ENCODE results near the gene ZNF337. TPM values are rescaled to one million over a fixed set of nuclear protein-coding genes. Genes with fewer than 3 reads are reported as not detected.
A peak's percentile ranks its signal among the peaks of the same experiment; 100 is the strongest.

Gene ZNF337
- total RNA-seq, 4 donors from 2014 or later: 7.9 to 16.4 (median 13.6) TPM

DNA sequence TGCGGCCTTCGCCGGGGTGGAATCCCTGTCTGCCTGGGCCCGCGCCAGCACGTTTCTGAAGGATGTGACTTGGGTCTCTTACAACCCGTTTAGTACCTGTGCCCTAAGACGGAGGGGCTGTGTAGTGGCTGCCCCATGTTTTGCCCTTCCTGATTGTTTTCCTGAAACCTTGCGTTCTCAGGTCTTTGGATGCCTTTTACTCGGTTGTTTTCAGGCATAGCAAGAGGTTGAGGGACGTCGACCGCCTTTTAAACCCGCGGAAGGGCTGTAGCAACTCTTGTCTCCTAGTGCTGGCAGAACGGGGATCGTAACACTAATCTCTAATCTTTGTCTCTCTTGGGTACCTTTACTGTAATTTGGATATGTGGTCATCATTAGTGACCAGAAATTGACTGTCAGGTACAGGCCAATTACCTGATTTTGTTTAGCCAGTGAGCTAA is 72.1 kb downstream of the ZNF337 start:
- ATAC-seq (ENCODE audit: low FRiP score): peak; percentile 1
- no peak for DNase-seq (ENCODE audit: low spot score)
- TF ChIP-seq, protein P1, sequence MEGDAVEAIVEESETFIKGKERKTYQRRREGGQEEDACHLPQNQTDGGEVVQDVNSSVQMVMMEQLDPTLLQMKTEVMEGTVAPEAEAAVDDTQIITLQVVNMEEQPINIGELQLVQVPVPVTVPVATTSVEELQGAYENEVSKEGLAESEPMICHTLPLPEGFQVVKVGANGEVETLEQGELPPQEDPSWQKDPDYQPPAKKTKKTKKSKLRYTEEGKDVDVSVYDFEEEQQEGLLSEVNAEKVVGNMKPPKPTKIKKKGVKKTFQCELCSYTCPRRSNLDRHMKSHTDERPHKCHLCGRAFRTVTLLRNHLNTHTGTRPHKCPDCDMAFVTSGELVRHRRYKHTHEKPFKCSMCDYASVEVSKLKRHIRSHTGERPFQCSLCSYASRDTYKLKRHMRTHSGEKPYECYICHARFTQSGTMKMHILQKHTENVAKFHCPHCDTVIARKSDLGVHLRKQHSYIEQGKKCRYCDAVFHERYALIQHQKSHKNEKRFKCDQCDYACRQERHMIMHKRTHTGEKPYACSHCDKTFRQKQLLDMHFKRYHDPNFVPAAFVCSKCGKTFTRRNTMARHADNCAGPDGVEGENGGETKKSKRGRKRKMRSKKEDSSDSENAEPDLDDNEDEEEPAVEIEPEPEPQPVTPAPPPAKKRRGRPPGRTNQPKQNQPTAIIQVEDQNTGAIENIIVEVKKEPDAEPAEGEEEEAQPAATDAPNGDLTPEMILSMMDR (IDR thresholded peaks at IDR 0.05): no peak

Small RNA genes lying within 50 kb of the gene (small RNA-seq; reads per million reads assigned to genes)
- gene RN7SL594P: not detected

Other genes starting within 250 kb of the ZNF337 start
- gene NINL, start 111.3 kb downstream of the ZNF337 start, total RNA-seq: 1 to 10 TPM; 4.7 to 9.7 (median 6.7) TPM
- gene NANP, start 72.8 kb downstream of the ZNF337 start, total RNA-seq: 10 to 100 TPM in 1 of 4 donors, 1 to 10 TPM in 3; 3.5 to 10.6 (median 5.4) TPM

Measured in omental fat pad (tissue), 4 donors.